Epithelial cell of proximal tubule (primary cell): ENCODE measurements around the gene ZDHHC6. TPM values are rescaled to one million over a fixed set of nuclear protein-coding genes. Genes with fewer than 3 reads are reported as not detected.

ENCODE experiments used
- DNase-seq: peaks from one replicate; pipeline ENCODE4 v3.0.0-alpha.2; 2011; ENCODE audit warnings: low read depth
- H3K4me3 ChIP-seq: 2 replicates; pipeline ENCODE4 v1.5.1; 2011; ENCODE audit warnings: low read depth, mild to moderate bottlenecking, low read length
- CTCF ChIP-seq: conservative IDR thresholded peaks from 2 replicates; pipeline ENCODE4 v1.5.1; 2012; ENCODE audit warnings: low read depth, mild to moderate bottlenecking, low read length
- total RNA-seq: library from RNA; depleted of rRNA; stranded (reverse); fragments of >200 nt; gene quantifications from 2 replicates; pipeline ENCODE4 v1.2.3, GENCODE V29; 2015

The ZDHHC6 gene
- total RNA-seq, 1 donor from 2014 or later = 17.5 TPM

DNA sequence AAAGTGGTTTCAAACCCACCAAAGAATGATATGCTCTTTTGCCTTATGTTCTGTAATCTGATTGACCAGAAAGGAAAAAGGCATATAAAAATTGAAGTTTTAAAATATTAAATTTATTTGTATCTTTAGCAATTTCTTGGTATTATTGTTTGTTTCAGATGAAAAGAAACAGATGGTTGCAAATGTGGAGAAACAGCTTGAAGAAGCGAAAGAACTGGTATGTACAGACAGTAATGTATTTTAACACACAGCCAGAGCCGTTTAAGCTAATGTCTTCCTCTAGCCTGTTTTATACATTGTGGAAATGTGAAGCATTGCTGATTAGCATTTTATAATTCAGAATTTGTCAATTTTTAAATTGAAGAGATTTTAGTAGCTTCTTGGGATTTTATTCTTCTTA is 13.7 kb upstream of the ZDHHC6 start:
- DNase-seq = no peak
- no peak overlapping the region for H3K4me3 ChIP-seq
- TF ChIP-seq CTCF = no peak

DNA sequence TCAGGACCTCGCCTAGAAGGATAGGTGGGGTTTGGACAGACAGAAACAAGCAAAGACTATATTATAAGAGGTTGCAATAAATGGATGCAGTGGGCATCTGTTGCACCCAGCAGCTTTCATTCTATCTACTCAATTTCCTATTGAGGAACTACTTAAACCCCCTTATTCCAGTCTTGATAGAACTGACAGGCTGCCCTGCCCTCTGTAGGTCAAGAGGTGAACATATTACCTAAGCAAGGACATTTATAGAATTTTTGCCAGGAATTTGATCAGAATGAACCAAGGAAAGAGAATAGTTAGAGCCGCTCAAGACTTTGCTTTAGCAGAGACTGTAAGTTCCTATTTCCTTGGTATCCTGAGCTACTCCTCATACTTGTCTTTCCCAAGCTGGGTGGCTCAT is 9.8 kb upstream of the ZDHHC6 start:
- DNase-seq = no peak
- H3K4me3 ChIP-seq = no peak overlapping the region
- peak; percentile 19 for TF ChIP-seq CTCF

DNA sequence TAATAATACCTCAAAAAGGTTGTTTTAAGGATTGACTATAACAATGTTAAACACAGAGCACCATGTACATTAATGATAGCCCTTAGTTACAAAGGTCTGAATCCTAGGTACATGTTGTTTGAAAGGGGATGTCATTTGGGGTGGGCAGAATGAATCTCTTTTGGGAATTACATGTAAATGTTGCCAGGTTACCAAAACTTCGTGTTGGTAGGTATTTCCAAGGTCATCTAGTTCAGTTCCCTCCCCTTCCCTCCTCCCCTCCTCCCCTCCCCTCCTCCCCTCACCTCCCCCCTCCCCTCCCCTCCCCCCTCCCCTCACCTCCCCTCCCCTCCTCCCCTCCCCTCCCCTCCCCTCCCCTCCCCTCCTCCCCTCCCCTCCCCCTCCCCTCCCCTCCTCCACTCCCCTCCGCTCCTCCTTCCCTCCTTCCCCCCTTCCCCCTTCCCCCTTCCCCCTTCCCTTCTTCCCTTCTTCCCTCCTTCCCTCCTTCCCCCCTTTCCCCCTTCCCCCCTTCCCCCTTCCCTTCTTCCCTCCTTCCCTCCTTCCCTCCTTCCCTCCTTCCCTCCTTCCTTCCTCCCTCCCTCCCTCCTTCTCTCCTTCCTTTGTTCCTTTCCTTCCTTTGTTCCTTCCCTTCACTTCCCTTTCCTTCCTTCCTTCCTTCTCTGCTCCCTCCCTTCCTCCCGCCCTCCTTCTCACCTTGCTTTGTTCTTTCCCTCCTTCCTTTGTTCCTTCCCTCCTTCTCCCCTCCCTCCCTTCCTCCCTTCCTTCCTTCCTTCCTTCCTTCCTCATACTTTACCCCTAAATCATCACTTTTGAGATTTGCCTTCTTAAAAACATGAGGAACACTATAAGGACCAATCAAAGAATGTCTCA is 8.4 kb upstream of the ZDHHC6 start:
- DNase-seq = no peak
- no peak overlapping the region for H3K4me3 ChIP-seq
- no peak for TF ChIP-seq CTCF

DNA sequence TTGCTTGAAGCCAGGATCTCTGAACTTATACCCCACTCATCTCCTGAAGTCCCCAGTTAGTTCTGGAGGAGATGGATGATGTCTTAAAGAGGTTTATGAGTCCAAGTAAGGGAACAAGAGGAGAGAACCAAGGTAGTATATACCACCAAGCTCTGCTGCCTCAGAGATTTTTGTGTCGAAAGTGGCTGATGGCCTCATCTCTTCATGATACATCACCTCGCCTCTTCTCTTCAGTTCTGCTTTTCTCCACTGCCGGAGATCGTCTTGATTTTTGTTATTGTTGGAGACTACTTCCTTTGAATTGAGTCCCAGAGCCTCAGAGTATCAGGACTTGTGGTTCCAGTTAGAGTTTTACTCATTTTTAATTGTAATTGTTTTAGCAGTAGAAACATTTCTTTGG is 2.2 kb upstream of the ZDHHC6 start:
- no peak for DNase-seq
- no peak for TF ChIP-seq CTCF
- no peak overlapping the region for H3K4me3 ChIP-seq

DNA sequence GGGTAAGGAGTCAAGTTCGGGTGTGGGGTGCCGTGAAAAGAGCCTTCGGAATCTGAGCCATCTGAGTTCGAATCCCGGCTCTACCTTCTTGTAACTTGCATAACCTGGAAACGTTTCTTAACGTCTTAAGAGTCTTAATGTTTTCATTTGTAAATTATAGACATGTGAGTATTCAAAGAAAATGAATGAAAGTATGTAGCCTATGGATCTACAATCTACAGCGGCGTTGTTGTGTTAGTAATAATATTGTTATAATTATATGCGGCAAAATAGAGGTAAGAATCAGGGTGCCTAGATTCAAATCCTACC is 860 bp upstream of the ZDHHC6 start:
- TF ChIP-seq CTCF = no peak
- peak overlapping the region; percentile 99 for H3K4me3 ChIP-seq
- DNase-seq = no peak

DNA sequence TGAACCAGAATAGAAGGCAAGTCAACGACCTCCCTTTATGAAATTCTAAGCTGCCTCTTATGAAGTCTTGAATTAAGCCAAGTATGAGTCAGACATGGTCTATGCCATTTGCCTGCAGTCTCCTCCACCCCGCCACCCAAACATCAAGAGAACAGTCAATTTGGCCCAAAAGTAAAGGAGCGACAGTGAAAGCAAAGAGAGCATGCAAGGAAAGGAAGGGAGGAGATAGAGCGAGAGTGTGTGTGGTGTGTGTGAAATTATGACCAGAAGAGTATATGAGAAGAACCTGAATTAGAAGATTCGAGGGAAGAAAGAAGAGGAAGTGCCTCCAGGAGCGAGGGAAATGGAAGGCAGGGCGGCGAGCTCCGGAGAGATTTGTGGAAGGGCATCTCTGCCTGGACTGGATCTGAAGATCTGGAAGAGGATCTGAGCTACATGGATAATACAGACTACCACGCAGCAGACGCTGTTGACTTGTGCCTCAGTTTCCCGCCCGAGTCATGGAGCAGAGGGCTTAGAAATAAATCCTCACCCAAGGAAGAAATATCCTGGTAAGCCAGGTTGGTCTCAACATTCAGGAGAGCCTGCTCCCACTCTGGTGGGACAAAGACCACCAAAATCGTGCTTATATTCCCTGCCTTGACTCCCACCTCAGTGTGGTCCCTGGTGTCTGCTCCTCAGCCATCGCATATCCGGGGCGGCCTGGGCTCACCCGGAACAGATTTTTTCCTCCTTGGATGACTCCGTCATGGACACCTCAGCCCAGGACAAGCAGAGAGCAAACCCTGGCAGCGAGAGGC is 459 bp downstream of the ZDHHC6 start:
- no peak for TF ChIP-seq CTCF
- DNase-seq = no peak
- peak overlapping the region; percentile 99 for H3K4me3 ChIP-seq

GRCh38 chr10:112442063-112442462 is 4.7 kb downstream of the ZDHHC6 start:
- DNase-seq = no peak
- TF ChIP-seq CTCF = no peak
- no peak overlapping the region for H3K4me3 ChIP-seq
